Medulla oblongata (tissue), 1 donor: Measurements from ENCODE around the gene PRIM2.
"Not testable (repeated sequence)": the region's sequence is repeated elsewhere in the genome, so short reads cannot be mapped to it uniquely, and the experiment has no call there.

Source experiments
- DNase-seq: peaks from one replicate; pipeline ENCODE4 v3.0.0-alpha.2; 2015; ENCODE audit errors: extremely low spot score

Gene PRIM2

DNA sequence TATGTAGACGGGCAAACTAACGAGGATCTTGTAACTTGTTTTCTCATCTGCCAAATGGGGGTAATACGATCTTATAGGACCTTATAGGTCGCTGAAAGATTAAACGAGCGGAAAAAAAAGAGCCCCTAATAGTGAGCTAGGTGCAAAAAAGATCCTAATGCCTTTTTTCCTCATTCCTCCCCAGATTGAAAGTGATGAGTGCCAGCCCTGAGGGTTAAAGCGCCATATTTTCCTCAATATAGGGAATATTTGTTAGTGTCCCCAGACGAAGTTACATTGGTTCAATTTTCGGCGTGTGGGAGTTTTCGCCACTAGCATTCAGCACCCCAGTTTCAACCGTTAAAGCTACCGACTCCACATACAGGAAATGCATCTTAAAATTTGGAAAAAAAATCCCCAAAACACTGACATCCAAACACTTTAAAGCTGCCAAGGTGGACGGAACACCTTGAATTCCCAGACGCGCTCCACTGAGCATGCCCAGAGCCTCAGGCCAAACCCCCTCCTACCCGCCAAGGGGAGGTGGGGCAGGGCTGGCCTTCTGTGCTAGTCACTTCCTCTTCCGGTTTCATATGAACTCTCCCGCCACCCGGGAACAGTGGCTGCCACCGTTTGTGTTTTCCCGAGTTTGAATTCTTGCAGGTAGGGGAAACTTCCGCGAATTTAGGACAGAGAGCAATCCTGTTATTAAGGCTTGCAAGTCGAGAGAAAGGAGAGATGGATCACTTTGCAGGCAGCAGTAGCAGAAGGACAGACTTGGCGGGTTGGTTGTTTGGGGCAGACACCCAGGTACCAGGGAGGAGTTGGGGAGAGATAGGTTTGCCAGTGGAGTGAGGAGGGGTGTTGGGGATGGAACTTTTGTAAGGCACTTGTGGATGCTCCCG, at the start of gene PRIM2:
TSS of gene PRIM2 (plus strand) at position 571 of the 884 bp plus-strand sequence. CDS start 816 bp downstream, outside the sequence.
- DNase-seq, result peak; percentile 95

DNA sequence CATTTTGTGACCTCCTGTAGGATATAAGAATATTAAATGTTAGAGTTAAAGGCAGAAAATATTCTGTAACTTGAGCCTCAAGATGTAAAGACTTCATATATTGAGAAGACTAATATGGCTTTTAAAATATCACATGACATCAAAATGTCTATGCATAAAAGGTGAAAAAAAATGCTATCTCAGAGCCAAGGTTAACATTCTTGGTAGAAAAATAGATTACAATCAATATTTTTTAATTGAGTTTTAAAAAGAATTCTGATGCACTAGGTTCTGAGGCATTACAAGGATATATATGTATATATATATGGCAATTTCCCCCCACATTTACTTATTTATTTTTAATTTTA, 49.2 kb upstream of the PRIM2 start:
- DNase-seq, result no peak

GRCh38 chr6:57274113-57274824, 43.2 kb upstream of the PRIM2 start:
- not testable (repeated sequence) for DNase-seq

DNA sequence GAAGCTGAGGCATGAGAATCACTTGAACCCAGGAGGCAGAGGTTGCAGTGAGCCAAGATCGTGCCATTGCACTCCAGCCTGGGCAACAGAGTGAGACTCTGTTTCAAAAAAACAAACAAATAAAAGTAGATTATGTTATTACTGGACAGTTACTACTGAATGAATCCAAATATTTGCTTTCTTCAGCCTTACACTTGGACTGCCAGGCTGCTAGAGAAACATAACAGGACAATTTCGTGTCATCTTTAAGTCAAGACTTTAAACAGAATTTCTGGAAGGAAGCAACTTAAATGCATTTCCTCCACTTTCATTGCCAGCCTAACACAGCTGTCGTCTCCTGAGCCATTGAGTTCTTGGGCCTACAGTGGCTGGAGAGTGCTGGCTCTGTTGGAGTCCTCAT, 42.0 kb upstream of the PRIM2 start:
- DNase-seq, result no peak

- DNase-seq, result no peak
Observed at GRCh38 chr6:57276946-57277345, 40.5 kb upstream of the PRIM2 start.

DNA sequence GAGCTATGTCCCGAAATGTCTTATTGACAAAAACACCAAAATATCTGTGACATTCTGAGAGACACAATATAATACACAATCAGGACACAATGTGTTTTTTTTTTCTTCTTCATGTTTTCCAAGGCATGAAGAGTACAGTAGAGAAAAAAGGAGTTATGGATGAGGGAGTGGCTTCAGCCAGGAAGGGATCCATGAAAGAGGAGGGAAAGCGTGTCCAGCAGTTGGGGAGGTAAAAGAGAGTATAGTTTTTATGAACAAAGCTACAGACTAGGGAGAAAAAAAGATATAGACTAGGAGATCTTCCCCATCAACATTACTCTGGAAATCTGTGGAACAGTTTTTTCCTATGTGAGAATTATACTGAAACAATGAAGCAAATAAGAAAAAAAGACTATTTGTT, 38.9 kb upstream of the PRIM2 start:
- no peak for DNase-seq

DNA sequence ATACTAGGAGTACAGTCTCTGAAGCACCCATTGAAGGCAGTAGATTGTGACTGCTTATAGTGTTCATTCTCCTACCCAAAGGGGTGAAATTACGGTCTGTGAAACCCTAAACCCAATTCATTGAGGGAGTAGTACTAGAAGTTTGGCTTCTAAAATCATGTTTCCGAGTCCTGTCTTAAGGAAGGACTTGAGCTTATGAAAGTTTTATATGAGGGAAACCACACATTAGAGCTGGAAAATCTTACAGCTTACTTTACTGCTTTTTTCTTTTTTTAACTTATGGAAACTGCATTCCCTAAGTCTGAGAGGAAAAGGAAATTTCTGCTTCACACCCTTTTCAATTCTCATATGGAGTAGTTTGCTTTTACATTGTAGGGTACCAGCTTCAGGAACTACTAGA, 38.4 kb upstream of the PRIM2 start:
- DNase-seq, result no peak

GRCh38 chr6:57283106-57283505, 34.3 kb upstream of the PRIM2 start:
- DNase-seq, result no peak

DNA sequence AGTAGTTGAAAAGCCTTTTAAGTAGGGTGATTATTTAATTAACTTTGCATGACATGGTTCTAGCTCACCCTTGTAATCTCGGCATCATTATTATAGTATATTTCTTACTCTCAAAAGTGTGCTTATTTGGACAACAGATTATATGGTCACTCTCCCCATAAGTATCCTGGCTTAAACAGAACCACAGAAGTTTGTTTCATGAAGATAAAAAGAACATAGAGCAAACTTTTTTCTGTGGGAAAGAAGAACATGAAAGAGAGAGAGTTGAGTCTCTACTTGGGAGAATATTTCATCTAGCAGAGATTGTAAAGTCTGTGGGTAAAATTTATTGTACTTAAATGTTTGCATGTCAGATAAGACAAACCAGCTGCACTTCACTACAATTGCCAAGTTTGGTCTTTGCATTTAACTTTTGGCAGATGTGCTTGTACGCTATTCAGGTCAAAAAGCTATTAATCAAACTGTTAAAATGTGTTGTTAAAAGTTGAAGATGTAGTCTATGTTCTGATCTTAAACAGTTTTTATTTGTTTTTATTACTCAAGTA, 33.4 kb upstream of the PRIM2 start:
- no peak for DNase-seq

GRCh38 chr6:57288136-57288535, 29.3 kb upstream of the PRIM2 start:
- not testable (repeated sequence) for DNase-seq

- DNase-seq, result not testable (repeated sequence)
Observed at GRCh38 chr6:57293472-57293871, 24.0 kb upstream of the PRIM2 start.

GRCh38 chr6:57294862-57295445, 22.5 kb upstream of the PRIM2 start:
- DNase-seq, result no peak

- no peak for DNase-seq
Observed at GRCh38 chr6:57297505-57297904, 19.9 kb upstream of the PRIM2 start.

GRCh38 chr6:57298741-57299140, 18.7 kb upstream of the PRIM2 start:
- DNase-seq, result no peak

DNA sequence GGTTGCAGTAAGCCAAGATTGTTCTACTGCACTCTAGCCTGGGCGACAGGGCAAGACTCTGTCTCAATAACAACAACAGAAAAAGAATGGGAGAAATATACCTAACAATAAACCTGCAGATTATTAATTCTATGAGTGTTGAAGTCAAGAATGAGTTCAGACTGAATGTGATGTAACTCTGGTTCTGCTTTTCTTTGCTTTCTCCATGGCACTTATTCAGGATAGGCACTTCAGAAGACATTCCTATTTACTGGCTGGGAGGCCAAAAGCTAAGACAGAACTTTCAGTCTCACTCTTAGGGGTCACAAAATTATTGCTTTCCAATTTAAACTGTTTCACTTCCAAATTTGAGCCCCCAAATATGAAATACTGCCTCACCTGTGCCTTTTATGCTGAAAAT, 15.7 kb upstream of the PRIM2 start:
- DNase-seq, result no peak

DNA sequence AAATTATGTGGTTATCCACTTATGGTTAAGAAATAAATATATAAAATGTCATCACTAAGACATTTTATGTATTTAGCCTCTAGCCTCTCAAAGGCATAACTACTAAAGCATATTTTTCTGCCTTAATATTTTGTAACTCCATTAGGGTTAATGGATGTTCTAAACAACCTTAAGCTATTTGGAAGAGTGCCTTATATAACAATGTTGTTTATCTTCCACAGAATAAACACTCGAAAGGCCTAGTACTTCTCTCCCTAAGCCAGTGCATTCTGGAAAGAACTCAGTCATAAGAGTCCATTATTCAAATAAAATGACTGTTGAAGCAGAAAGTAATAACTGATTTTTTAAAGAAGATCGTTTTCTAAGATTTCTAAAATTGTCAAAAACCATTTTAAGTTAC, 15.0 kb upstream of the PRIM2 start:
- no peak for DNase-seq

DNA sequence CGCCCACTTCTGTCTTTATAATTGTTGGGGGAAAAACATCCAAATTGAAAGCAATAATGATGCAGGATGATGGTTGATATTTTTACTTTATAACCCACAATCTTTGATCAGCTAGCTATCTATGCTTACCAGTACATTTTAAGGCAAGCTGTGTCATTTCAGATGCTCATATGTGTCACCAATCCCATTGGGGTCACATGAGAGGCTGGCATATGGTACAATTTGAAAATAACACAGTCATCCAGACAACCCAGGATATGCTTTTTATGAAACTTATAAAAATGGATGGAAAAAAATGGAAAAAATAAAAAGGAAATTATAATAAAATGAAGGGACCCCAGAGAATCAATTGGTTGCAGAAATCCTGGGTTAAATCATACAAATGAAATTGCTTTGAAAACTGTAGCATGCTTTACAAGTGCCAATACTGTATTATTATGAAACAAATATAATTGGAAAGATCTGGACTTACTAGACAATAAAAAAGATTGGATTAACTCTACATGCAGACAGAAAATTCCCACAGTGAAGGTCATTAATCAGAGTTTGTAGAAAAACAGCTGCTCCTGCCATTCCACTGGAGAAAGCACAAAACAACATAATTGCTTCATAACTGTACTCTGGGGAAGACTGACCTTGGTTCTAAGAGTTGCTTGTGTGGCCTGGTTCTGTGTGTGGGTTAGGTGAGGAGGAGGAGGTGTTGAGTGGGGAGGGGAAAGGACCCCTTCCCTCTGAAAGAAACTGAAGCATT, 13.3 kb upstream of the PRIM2 start:
- no peak for DNase-seq

DNA sequence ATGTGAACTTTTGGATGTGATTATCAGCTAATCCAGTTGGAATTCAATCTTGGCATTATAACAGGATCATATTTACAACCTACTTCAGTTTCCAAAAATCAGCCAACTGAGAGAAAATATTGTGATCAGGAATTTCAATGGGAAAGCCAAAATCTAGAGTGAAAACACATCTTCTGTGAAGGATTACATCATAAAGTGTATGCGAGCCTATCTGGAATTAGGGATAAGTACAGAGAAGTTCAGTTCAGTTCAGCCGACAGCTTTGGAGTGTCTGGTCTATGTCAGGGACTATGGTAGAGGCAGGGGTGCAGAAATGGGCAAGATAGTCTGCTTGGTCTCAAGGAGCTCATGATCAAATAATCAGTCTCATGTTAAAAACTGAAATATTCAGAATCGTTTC, 12.3 kb upstream of the PRIM2 start:
- DNase-seq, result no peak

DNA sequence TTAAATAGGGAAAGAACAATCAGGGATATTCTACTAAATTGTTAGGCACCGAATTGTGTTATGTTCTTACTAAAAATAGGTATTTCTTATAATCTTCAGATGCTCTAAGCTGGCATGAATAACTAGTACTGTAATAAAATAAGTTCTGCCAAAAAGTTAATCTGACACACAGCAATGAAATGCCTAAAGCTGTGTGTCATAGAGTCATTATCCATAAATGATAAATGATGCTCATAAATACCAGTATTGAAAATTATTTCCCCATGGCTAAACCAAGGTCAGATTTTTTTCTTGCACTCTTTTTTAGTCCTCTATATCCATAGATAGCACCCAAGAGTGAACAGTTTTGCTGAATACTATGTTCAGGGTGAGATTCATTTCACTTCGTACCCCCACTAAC, 11.7 kb upstream of the PRIM2 start:
- DNase-seq, result no peak

DNA sequence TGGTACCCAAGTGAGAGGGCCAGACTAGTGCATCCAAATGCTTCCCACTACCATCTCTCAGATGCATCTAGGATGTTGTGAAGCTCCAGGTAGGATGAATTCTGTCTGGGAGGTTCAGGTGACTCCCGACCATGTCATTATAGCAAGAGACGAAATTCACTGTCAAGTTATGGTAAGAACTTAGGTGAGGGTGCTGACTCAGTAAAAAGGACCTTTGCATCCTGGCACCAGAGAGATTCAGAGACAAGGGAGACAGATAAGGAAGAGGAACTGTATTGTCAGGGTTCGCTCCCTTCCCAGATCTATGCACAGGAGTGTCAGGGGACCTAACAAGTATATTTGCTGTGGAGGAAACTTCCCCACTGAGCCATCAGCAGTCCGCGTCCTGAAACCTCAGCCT, 11.2 kb upstream of the PRIM2 start:
- no peak for DNase-seq

DNA sequence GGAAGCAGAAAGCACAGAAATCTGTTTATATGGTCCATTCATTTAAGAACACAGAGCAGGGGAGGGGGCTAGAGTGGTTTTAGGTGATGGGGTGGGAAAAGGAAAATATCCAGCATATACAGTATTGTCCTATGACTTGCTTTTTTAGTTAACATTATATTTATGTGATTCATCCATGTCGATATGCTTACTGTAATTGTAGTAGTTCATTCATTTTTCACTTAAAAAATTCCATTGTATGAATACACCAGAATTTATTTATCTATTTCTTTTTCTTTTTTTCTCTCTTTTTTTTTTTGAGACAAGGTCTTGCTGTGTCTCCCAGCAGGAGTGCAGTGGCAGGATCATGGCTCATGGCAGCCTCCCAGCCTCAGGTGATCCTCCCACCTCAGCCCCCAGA, 9.6 kb upstream of the PRIM2 start:
- no peak for DNase-seq

DNA sequence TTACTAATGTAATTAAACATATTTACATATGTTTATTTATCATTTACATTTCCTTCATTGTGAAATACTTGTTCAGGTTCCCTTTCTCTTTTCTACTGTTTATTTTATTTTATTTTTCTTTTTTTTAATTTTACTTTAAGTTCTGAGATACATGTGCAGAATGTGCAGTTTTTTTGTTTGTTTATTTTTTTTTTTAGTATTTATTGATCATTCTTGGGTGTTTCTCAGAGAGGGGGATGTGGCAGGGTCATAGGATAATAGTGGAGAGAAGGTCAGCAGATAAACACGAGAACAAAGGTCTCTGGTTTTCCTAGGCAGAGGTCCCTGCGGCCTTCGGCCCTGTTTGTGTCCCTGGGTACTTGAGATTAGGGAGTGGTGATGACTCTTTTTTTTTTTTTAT, 8.7 kb upstream of the PRIM2 start:
- DNase-seq, result not testable (repeated sequence)
